Cerebellar cortex (tissue), 1 donor: Measurements from ENCODE around the gene ALDH1B1.
"Not testable (repeated sequence)": the region's sequence is repeated elsewhere in the genome, so short reads cannot be mapped to it uniquely, and the experiment has no call there.

Experiments
- DNase-seq: peaks from one replicate; pipeline ENCODE4 v3.0.0-alpha.2; 2015; ENCODE audit warnings: low spot score

The ALDH1B1 gene

DNA sequence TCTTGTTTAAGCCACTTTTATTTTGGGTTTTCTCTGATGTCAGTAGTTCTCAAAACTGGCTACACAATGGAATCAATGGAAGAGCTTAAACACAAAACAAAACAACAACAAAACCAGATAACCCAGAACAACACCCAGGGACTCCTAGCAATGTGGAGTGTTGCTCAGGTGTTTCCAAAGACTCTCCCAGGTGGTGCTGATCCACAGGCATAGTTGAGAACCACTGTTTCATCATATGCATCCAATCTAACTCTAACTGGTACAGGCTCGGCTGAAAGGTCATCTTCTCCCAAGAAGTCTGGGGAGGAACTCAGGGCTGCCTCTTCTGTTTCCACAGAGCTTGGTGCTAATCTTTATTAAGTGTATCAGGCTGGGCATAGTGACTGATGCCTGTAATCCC is 5.4 kb upstream of the ALDH1B1 start:
- DNase-seq = no peak

DNA sequence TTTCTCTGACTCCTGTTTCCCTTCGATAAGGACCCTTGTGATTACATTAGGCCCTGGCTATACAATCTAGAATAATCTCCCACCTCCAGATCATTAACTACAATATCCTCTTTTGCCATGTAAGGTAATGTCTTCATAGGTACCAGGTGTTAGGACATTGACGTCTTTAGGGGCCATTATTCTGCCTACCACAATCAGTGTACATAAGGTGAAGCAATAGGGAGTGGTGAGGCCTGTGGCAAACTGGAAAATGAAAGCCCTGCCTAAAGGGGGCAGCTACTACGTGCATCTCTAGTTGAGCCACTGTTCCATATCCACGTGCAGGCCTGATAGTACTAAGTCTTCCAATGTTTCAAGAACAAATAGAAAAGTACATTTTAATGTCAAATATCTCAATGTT is 4.8 kb upstream of the ALDH1B1 start:
- no peak for DNase-seq

- no peak for DNase-seq
Observed at GRCh38 chr9:38388283-38389223, 3.9 kb upstream of the ALDH1B1 start.

DNA sequence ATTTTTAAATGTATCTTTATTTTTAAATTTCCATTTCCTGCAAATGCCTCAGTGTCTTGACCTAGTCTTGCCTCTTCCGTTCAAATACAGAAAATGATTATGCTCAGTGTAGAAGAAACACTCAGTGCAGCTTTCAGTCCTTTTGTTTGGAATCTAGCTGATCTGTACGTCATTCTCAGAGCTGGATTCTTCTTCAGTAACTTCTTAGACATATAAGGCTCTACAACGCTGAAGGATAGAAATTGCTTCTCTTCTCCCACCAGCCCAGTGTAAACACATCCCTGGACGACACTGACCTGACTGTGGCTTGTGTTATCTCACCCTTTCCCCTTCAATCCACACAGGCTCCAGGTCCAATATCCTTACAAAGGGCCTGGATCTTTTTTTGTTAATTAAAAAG is 3.2 kb upstream of the ALDH1B1 start:
- no peak for DNase-seq

- DNase-seq = no peak
Observed at GRCh38 chr9:38390442-38390841, 2.1 kb upstream of the ALDH1B1 start.

DNA sequence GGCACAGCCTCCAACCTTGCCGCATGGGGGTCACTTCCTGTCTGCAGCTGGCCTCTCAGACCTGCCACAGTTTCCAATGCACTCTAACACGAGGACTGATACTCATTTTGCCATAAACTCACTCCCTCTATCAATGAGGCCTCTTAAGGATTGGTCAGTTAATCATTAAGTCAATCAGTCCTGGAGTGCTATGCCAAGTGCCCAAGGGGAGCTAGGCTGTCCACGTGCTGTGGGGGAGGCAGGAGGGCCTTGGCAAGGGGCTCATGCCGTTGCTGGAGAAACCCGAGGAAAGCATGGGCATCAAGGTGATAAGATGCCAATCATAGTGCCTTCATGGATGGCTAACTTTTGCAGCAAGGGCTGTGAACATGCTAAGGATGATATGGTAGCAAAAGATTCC is 1.7 kb upstream of the ALDH1B1 start:
- DNase-seq = no peak

DNA sequence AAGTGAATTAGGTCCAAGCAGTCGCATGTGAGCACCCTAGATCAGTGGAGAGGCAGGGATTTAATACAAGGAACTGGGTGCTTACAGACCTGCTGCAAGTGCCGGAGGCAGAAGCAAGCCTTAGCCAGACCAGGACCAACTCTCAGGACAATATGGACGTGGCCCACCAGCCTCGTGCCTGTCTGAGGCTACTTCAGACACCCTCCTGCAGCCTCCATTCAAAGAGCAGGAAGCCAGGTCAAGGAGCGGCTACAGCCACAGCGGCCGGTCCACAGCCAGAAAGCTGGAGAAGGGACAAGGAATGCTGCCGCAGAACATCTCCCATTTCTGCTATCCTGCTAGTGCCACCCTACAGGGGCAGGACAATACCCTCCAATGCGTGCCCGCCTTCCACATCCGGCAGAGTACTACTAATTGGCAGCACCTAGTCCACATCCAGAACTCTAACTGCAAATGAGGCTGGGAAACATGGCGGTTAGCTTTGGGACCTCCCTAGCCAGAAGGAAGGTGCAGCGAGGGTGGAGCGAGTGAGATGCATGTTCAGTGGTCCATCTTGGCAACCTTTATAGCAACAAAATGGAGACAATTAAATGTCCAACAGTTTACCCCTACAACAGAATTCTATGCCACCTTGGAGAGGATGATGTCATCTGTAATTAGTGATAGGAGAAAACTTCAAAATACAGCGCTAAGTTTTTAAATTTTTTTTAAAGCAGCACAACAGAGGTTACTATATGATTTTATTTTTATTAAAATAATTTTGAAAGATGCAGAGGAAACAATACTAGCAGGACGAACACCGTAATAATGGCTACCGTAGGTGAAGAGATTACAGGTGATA is 1.0 kb upstream of the ALDH1B1 start:
- DNase-seq = no peak

GRCh38 chr9:38393128-38393796 is 760 bp downstream of the ALDH1B1 start:
- peak; percentile 4 for DNase-seq

- no peak for DNase-seq
Observed at GRCh38 chr9:38394416-38394815, 1.9 kb downstream of the ALDH1B1 start.

- no peak for DNase-seq
Observed at GRCh38 chr9:38395653-38396370, 3.3 kb downstream of the ALDH1B1 start.

DNA sequence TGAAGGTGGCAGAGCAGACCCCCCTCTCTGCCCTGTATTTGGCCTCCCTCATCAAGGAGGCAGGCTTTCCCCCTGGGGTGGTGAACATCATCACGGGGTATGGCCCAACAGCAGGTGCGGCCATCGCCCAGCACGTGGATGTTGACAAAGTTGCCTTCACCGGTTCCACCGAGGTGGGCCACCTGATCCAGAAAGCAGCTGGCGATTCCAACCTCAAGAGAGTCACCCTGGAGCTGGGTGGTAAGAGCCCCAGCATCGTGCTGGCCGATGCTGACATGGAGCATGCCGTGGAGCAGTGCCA is 3.8 kb downstream of the ALDH1B1 start:
- DNase-seq = no peak

DNA sequence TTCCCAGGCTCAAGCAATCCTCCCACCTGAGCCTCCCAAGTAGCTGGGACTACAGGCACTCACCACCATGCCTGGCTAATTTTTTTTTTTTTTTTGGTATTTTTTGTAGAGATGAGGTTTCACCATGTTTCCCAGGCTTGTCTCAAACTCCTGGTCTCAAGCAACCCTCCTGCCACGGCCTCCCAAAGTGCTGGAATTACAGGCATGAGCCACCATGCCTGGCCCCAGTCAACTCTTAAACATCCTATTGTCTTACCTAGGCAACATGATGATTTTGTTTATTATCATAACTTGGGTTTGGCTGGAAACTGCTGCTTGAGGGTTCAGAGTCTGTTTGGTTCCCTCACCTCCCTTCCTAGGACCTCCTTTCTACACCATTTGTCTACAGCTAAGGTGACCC is 6.7 kb downstream of the ALDH1B1 start:
- DNase-seq = not testable (repeated sequence)

GRCh38 chr9:38401994-38402393 is 9.5 kb downstream of the ALDH1B1 start:
- DNase-seq = no peak

GRCh38 chr9:38404314-38404713 is 11.8 kb downstream of the ALDH1B1 start:
- DNase-seq = no peak

- no peak for DNase-seq
Observed at GRCh38 chr9:38405785-38406184, 13.3 kb downstream of the ALDH1B1 start.

- no peak for DNase-seq
Observed at GRCh38 chr9:38406476-38407186, 14.1 kb downstream of the ALDH1B1 start.

DNA sequence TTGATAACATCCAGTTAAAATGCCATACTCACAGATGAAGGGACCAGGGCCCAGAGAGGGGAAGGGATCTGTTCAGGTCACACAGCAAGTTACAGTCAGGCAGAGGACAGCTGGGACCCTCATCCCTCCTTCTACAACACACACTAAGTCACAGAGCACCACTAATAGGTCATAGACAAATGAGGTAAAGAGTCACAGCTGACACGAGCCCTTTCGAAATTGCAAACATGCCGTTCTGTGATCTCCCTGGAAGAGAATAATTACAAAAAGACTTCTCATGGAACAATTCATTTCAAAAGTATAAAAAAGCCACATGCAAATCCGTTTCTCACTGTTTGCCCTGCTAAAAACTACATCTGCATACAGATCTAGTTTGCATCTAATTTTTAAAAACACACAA is 16.2 kb downstream of the ALDH1B1 start:
- no peak for DNase-seq

GRCh38 chr9:38412751-38413150 is 20.2 kb downstream of the ALDH1B1 start:
- no peak for DNase-seq

DNA sequence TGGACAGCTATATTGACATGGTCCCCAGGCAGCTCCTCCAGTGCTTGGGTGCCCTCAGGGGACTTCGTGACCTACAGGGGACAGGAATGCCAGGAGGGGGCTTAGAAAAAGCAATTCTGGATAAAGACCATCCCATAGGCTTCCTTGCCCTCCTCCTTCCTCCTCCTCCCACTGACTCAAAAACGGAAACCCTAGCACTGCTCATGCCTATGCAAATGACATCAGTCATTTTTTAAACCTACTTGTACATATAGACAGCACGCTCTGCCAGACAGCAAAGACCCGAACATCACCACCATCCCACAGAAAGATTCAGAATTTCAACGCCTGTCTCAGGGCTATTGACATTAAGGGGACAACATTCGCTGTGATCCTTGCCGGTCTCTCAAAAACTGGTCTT is 20.8 kb downstream of the ALDH1B1 start:
- DNase-seq = no peak

GRCh38 chr9:38414040-38414723 is 21.7 kb downstream of the ALDH1B1 start:
- peak; percentile 70 for DNase-seq

DNA sequence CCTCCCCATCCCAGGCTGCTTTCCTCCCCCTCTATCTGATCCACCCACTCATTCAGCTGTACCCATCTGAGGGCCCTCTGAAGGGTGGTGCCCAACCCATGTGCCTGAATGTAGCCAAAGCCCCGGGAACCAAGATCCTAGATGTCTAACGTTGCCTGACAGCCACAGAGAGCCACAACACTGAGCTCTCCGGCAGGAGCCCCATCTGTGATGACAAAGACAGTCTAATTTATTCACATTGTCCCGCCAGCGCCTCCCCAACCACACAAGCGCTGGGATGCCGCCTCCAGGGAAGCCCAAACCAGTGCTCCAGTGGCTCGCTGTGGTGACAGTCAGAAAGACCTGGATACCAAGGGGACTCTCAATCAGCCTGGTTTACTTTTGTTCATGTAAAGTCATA is 23.4 kb downstream of the ALDH1B1 start:
- DNase-seq = no peak
